Activated T-cell treated with anti-CD3 and anti-CD28 coated beads, Interleukin-2, amount 50 U/mL, for 4 hours (primary cell): Measurements from ENCODE around the gene CD244. TPM values are rescaled to one million over a fixed set of nuclear protein-coding genes. Genes with fewer than 3 reads are reported as not detected.

Experiments used
- ATAC-seq, 2 donors: fragments of 200-7000 bp; cut with Tn5 transposase; one replicate each; pipeline ENCODE4 v1.10.0; 2021
- DNase-seq: peaks from one replicate; pipeline ENCODE4 v3.0.0-alpha.2; 2020
- H3K27me3 Mint-ChIP-seq: one replicate; pipeline ENCODE4 v1.8.0; 2021; ENCODE audit warnings: low read depth, mixed read lengths
- H3K36me3 Mint-ChIP-seq: one replicate; pipeline ENCODE4 v1.8.0; 2022; ENCODE audit warnings: mixed read lengths; ENCODE audit not compliant: insufficient read depth
- H3K4me1 Mint-ChIP-seq: one replicate; pipeline ENCODE4 v1.8.0; 2021; ENCODE audit warnings: low read depth, mixed read lengths
- H3K4me3 Mint-ChIP-seq: one replicate; pipeline ENCODE4 v1.8.0; 2021; ENCODE audit warnings: mild to moderate bottlenecking, moderate library complexity, mixed read lengths
- H3K9me3 Mint-ChIP-seq: one replicate; pipeline ENCODE4 v1.8.0; 2021; ENCODE audit warnings: mixed read lengths
- total RNA-seq, 3 donors: library from RNA; stranded (reverse); gene quantifications; one replicate each; pipeline ENCODE4 v1.2.1, GENCODE V29; 2021

CD244 gene
- total RNA-seq, 3 donors from 2014 or later = 0.30 to 0.53 (median 0.38) TPM

DNA sequence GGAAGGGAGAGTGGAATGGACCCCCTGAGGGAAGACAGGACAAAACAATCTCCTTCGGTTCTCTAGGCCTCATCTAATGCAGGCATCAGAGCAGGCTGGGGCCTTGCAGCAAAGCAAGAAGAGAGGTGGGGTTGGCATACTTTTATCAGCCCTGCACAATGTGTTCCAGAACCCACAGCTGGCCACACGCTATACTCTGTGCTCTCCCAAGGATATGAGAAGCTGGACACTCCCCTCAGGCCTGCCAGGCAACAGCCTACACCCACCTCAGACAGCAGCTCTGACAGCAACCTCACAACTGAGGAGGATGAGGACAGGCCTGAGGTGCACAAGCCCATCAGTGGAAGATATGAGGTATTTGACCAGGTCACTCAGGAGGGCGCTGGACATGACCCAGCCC lies 39.4 kb downstream of the CD244 start:
- DNase-seq = no peak
- H3K36me3 Mint-ChIP-seq = peaks cover 36% of the 10 kb centered on the region
- H3K4me1 Mint-ChIP-seq = peaks cover 2% of the 10 kb centered on the region
- H3K9me3 Mint-ChIP-seq = no peaks in the 10 kb centered on the region
- no peaks in the 10 kb centered on the region for H3K27me3 Mint-ChIP-seq
- ATAC-seq = no peak
- no peak overlapping the region for H3K4me3 Mint-ChIP-seq

DNA sequence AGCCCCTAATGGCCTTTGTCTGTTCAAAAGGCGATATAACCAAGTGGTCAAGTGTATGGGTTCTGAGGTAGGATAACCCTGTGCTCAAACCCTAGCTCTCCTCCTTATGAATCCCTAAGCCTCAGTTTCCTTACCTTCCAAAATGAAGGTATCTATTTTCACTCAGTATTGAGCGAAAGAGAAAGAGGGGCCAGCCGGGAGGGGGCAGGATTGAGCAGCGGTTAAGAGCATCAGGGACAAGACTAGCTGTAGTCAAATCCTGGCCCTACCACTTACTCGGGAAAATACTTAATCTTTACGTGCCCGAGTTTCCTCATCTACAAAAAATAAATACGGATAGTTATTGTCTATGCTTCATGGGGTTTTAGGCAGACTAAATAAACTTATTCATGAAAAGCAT lies 41.1 kb downstream of the CD244 start:
- ATAC-seq = no peak
- Mint-ChIP-seq H3K4me1 (peaks cover 2% of the 10 kb centered on the region), H3K9me3 (no peaks in the 10 kb centered on the region), H3K27me3 (no peaks in the 10 kb centered on the region), H3K36me3 (peaks cover 28% of the 10 kb centered on the region), H3K4me3 (no peak overlapping the region)
- no peak for DNase-seq

DNA sequence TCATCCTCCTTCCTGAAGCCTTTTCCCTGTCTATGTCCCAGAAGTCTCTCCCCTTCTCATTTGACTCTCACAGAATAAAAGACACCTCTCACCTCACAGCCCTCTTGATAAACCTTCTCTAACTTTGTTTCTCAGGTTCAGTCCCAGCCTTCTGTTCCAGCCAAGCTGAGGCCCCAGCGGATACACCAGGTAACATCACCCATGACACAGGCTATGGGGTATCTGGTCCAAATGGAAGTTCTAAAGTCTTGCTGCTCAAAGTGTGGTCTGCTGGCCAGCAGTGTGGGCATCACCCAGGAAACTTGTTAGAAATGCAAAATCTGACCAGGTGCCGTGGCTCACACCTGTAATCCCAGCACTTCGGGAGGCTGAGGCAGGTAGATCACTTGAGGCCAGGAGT lies 43.5 kb downstream of the CD244 start:
- H3K36me3 Mint-ChIP-seq = peaks cover 27% of the 10 kb centered on the region
- peaks cover 2% of the 10 kb centered on the region for H3K4me1 Mint-ChIP-seq
- no peaks in the 10 kb centered on the region for H3K27me3 Mint-ChIP-seq
- H3K4me3 Mint-ChIP-seq = no peak overlapping the region
- DNase-seq = no peak
- no peak for ATAC-seq
- no peaks in the 10 kb centered on the region for H3K9me3 Mint-ChIP-seq

- ATAC-seq = no peak
- Mint-ChIP-seq H3K4me3 (no peak overlapping the region), H3K36me3 (peaks cover 31% of the 10 kb centered on the region), H3K27me3 (no peaks in the 10 kb centered on the region), H3K9me3 (no peaks in the 10 kb centered on the region), H3K4me1 (peaks cover 7% of the 10 kb centered on the region)
- no peak for DNase-seq
Measured at GRCh38 chr1:160818207-160818937, 44.3 kb downstream of the CD244 start.

DNA sequence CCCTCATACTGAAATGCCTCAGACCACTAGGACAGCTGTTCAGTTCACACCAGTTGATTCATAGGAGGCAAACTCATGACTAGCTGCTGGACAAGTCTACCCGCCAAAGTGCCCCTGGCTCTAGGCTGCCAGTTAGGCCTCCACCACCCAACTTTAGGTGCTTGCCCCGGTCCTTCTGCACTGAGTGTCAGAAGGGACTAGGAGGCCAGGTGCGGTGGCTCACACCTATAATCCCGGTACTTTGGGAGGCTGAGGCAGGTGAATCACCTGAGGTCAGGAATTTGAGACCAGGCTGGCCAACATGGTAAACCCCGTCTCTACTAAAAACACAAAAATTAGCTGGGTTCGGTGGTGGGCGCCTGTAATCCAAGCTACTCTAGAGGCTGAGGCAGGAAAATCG lies 47.8 kb downstream of the CD244 start:
- Mint-ChIP-seq H3K27me3 (no peaks in the 10 kb centered on the region), H3K36me3 (peaks cover 38% of the 10 kb centered on the region), H3K4me1 (peaks cover 37% of the 10 kb centered on the region), H3K4me3 (no peak overlapping the region), H3K9me3 (no peaks in the 10 kb centered on the region)
- ATAC-seq = no peak
- no peak for DNase-seq

GRCh38 chr1:160814316-160814715 lies 48.4 kb downstream of the CD244 start:
- Mint-ChIP-seq H3K9me3 (no peaks in the 10 kb centered on the region), H3K4me3 (no peak overlapping the region), H3K36me3 (peaks cover 38% of the 10 kb centered on the region), H3K4me1 (peaks cover 42% of the 10 kb centered on the region), H3K27me3 (no peaks in the 10 kb centered on the region)
- DNase-seq (no peak), ATAC-seq (no peak)

DNA sequence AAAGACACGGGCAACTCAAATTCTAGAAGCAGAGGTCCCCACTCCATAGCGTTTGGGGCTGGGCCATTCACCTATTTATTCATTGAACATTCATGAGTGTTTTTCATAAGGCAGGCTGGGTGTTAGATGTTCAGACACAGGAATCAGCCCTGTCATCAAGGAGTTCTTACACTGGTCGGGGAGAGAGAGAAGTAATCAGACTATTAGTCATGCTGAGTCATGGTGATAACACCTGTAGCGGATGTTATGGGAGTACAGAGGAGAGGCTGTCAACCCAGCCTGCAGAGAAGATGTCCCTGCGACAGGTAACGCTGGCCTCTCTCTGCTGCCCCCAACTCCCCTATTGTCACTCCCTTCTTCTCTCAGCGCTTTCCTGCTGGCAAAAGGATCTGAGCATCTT lies 49.5 kb downstream of the CD244 start:
- H3K27me3 Mint-ChIP-seq = no peaks in the 10 kb centered on the region
- H3K9me3 Mint-ChIP-seq = no peaks in the 10 kb centered on the region
- DNase-seq = no peak
- peaks cover 48% of the 10 kb centered on the region for H3K4me1 Mint-ChIP-seq
- H3K36me3 Mint-ChIP-seq = peaks cover 34% of the 10 kb centered on the region
- peak; percentile 96 to 99 for ATAC-seq
- H3K4me3 Mint-ChIP-seq = no peak overlapping the region

- DNase-seq (no peak), ATAC-seq (no peak)
- Mint-ChIP-seq H3K4me1 (peaks cover 67% of the 10 kb centered on the region), H3K36me3 (peaks cover 45% of the 10 kb centered on the region), H3K4me3 (no peak overlapping the region), H3K9me3 (peaks cover 11% of the 10 kb centered on the region), H3K27me3 (no peaks in the 10 kb centered on the region)
Measured at GRCh38 chr1:160811147-160811546, 51.5 kb downstream of the CD244 start.

- Mint-ChIP-seq H3K4me1 (peaks cover 73% of the 10 kb centered on the region), H3K36me3 (peaks cover 50% of the 10 kb centered on the region), H3K27me3 (no peaks in the 10 kb centered on the region), H3K9me3 (peaks cover 17% of the 10 kb centered on the region), H3K4me3 (no peak overlapping the region)
- DNase-seq (no peak), ATAC-seq (no peak)
Measured at GRCh38 chr1:160810486-160810885, 52.2 kb downstream of the CD244 start.

DNA sequence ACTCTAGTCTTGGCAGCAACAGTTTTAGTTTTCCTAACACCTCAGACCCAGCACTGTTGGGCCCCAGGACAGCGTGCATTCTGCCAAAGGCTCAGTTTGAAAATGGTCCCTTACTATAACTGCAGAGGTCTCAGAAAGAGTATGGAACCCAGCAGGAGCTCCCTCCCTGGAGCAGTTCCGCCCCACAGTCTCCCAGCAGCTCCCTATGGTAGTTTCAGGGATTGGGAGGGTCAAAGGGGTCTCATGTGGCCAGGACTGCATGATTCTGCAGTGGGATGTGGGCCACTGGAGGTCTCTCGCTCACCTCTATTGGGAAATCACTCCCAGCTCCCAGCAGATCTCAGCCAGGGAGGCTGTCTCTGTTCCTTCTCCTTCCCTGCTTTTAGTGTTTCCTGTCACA lies 54.4 kb downstream of the CD244 start:
- peaks cover 86% of the 10 kb centered on the region for H3K4me1 Mint-ChIP-seq

DNA sequence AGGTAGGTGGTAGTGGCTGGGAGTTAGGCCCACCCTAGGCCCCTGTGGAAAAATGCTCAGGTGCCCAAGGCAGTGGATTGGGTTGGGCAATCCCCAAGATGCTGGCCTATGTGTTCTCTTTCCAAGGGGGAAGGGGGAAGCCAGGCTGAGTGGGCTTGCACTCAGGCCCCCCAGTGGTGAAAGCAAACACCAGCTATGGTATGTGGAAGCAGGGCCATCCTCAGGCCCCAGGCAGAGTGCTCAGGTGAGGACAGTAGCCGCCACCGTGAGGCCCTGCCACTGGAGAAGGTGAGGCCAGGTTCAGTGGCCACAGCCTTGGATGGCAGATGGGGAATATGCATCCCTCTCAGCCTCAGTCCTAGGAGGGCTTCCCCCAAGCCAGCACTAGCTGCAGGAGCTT lies 54.9 kb downstream of the CD244 start:
- Mint-ChIP-seq H3K9me3 (peaks cover 18% of the 10 kb centered on the region), H3K27me3 (no peaks in the 10 kb centered on the region), H3K36me3 (peaks cover 58% of the 10 kb centered on the region), H3K4me1 (peaks cover 84% of the 10 kb centered on the region), H3K4me3 (no peak overlapping the region)
- DNase-seq (no peak), ATAC-seq (no peak)

More for the DNA sequence above, 54.4 kb downstream of the CD244 start:
- H3K9me3 Mint-ChIP-seq = peaks cover 18% of the 10 kb centered on the region
- ATAC-seq (no peak), DNase-seq (no peak)
- no peaks in the 10 kb centered on the region for H3K27me3 Mint-ChIP-seq
- H3K36me3 Mint-ChIP-seq = peaks cover 60% of the 10 kb centered on the region
- H3K4me3 Mint-ChIP-seq = no peak overlapping the region

DNA sequence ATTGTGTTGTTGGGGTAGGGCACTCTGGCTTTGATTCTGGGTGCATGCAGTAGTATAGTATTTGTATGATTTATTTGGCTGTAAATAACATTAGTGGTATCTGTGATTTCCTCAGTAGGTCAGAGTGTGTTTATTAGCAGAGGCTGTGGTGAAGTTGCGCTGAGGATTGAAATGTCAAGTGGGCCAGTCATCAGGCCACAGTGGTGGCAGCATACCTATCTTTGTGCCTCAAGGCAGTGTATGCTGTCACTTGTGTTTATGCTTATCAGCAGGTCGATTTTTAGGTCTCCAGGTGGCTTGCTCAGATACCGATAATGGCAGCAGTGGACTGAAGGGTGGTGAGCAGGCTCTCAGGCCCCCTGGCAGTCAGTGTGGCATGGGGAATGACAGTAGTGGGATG lies 55.4 kb downstream of the CD244 start:
- DNase-seq = no peak
- H3K4me1 Mint-ChIP-seq = peaks cover 83% of the 10 kb centered on the region
- peaks cover 58% of the 10 kb centered on the region for H3K36me3 Mint-ChIP-seq
- ATAC-seq = no peak
- no peaks in the 10 kb centered on the region for H3K27me3 Mint-ChIP-seq
- H3K9me3 Mint-ChIP-seq = peaks cover 18% of the 10 kb centered on the region
- H3K4me3 Mint-ChIP-seq = no peak overlapping the region

DNA sequence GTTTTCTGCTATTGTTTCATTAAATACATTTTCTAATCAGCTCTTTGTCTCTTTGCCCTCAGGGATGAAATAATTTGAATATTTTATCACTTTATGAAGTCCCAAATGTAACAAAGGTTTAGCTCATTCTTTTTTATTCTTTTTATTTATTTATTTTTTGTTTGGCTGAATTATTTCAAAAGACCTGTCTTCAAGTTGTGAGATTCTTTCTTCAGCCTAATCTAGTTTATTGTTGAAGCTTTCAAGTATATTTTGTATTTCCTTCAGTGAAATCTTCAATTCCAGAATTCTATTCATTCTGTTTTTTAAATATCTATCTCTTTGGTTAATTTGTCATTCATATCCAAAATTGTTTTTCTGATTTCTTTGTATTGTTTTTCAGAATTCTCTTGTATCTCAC lies 55.9 kb downstream of the CD244 start:
- Mint-ChIP-seq H3K27me3 (no peaks in the 10 kb centered on the region), H3K9me3 (peaks cover 18% of the 10 kb centered on the region), H3K36me3 (peaks cover 54% of the 10 kb centered on the region), H3K4me1 (peaks cover 79% of the 10 kb centered on the region), H3K4me3 (no peak overlapping the region)
- DNase-seq (no peak), ATAC-seq (no peak)

GRCh38 chr1:160806109-160806665 lies 56.5 kb downstream of the CD244 start:
- Mint-ChIP-seq H3K36me3 (peaks cover 54% of the 10 kb centered on the region), H3K4me1 (peaks cover 79% of the 10 kb centered on the region), H3K4me3 (peak overlapping the region; percentile 1), H3K9me3 (peaks cover 18% of the 10 kb centered on the region), H3K27me3 (no peaks in the 10 kb centered on the region)
- no peak for DNase-seq
- peak; percentile 77 to 89 for ATAC-seq

DNA sequence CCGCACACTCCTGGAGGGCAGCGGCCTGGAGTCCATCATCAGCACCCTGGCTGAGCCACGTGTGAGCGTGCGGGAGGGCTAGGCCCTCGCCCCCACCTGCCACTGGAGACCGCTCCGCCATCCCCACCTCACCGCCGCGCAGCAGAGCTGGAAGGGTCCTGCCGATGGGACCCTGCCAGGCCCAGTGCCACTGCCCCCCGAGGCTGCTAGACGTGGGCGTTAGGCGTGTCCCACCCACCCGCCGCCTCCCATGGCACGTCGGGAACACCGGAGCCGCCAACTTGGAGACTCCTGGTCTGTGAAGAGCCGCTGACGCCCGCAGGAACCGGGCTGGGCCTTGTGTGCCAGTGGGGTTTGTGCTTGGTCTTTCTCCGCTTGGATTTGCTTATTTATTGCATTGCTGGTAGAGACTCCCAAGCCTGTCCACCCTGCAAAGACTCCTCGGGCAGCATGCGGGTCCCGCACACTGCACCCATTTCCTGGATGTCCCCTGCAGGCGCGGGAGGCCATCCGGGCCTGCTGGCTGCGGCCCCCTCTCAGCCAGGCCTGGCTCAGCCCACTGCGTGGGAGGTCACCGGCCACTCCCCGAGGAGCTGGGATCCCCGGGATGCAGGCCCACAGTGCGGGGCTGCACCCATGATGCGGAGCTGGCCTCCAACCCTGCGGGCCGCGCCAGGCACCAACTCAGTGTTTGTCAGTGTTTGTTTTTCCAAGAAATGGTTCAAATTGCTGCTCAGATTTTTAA lies 60.7 kb downstream of the CD244 start:
- no peak for ATAC-seq
- peaks cover 83% of the 10 kb centered on the region for H3K4me1 Mint-ChIP-seq
- DNase-seq = no peak
- H3K4me3 Mint-ChIP-seq = peak overlapping the region; percentile 86
- H3K27me3 Mint-ChIP-seq = no peaks in the 10 kb centered on the region
- peaks cover 47% of the 10 kb centered on the region for H3K36me3 Mint-ChIP-seq
- H3K9me3 Mint-ChIP-seq = peaks cover 14% of the 10 kb centered on the region
